Fibroblast of the aortic adventitia (primary cell): ENCODE measurements around the gene SOBP. TPM values are rescaled to one million over a fixed set of nuclear protein-coding genes. Genes with fewer than 3 reads are reported as not detected.
"Not testable (repeated sequence)": the region's sequence is repeated elsewhere in the genome, so short reads cannot be mapped to it uniquely, and the experiment has no call there.

Experiments used
- DNase-seq: peaks from one replicate; pipeline ENCODE4 v3.0.0-alpha.2; 2010; ENCODE audit warnings: low read depth
- H3K4me3 ChIP-seq: 2 replicates; pipeline ENCODE4 v1.5.1; 2011; ENCODE audit warnings: low read depth, mild to moderate bottlenecking, control low read depth, low read length, moderate library complexity
- CTCF ChIP-seq: IDR thresholded peaks from 2 replicates; pipeline ENCODE4 v1.5.1; 2011; ENCODE audit warnings: mild to moderate bottlenecking, low read length, control low read depth, inconsistent platforms; ENCODE audit not compliant: insufficient read depth
- total RNA-seq: library from RNA; depleted of rRNA; stranded (reverse); fragments of >200 nt; gene quantifications from 2 replicates; pipeline ENCODE4 v1.2.3, GENCODE V29; 2012; ENCODE audit warnings: low replicate concordance

Gene SOBP
- total RNA-seq, 1 donor: 7.9 TPM

GRCh38 chr6:107466062-107466461 lies 23.9 kb upstream of the SOBP start:
- no peak overlapping the region for H3K4me3 ChIP-seq
- DNase-seq: no peak
- no peak for TF ChIP-seq CTCF

- no peak for TF ChIP-seq CTCF
- DNase-seq: no peak
- no peak overlapping the region for H3K4me3 ChIP-seq
Measured at GRCh38 chr6:107470364-107470763, 19.6 kb upstream of the SOBP start.

GRCh38 chr6:107473660-107474059 lies 16.3 kb upstream of the SOBP start:
- H3K4me3 ChIP-seq: no peak overlapping the region
- no peak for TF ChIP-seq CTCF
- DNase-seq: peak; percentile 7

- not testable (repeated sequence) for H3K4me3 ChIP-seq, DNase-seq
Measured at GRCh38 chr6:107475360-107475759, 14.6 kb upstream of the SOBP start.

GRCh38 chr6:107475826-107476225 lies 14.1 kb upstream of the SOBP start:
- H3K4me3 ChIP-seq, DNase-seq: not testable (repeated sequence)

- no peak for TF ChIP-seq CTCF
- DNase-seq: no peak
- no peak overlapping the region for H3K4me3 ChIP-seq
Measured at GRCh38 chr6:107479089-107479690, 10.7 kb upstream of the SOBP start.

GRCh38 chr6:107485157-107485556 lies 4.8 kb upstream of the SOBP start:
- no peak for DNase-seq
- no peak for TF ChIP-seq CTCF

GRCh38 chr6:107488174-107488874 lies 1.6 kb upstream of the SOBP start:
- DNase-seq: no peak
- no peak for TF ChIP-seq CTCF

More at GRCh38 chr6:107485157-107485556, 4.8 kb upstream of the SOBP start:
- H3K4me3 ChIP-seq: no peak overlapping the region

More at GRCh38 chr6:107488174-107488874, 1.6 kb upstream of the SOBP start:
- H3K4me3 ChIP-seq: peak overlapping the region; percentile 83
